Hepatocyte (in vitro differentiated cells): ENCODE data around the gene DOCK2. TPM values are rescaled to one million over a fixed set of nuclear protein-coding genes. Genes with fewer than 3 reads are reported as not detected.

Experiments used
- DNase-seq: peaks from one replicate; pipeline ENCODE4 v3.0.0-alpha.2; 2016; ENCODE audit warnings: low spot score
- H2AFZ ChIP-seq: fragments of 200-600 bp; sonication (generic); 2 replicates; pipeline ENCODE4 v1.6.0; 2016; ENCODE audit warnings: antibody characterized with exemption, mild to moderate bottlenecking
- H3K27ac ChIP-seq: fragments of 200-600 bp; sonication (generic); 2 replicates; pipeline ENCODE4 v1.5.1; 2016; ENCODE audit warnings: mild to moderate bottlenecking
- H3K27me3 ChIP-seq: fragments of 200-600 bp; sonication (generic); 2 replicates; pipeline ENCODE4 v1.6.1; 2016
- H3K36me3 ChIP-seq: fragments of 200-600 bp; sonication (generic); replicated peaks from 2 replicates; pipeline ENCODE4 v1.5.1; 2016; ENCODE audit warnings: low read depth; ENCODE audit not compliant: insufficient read depth
- H3K4me1 ChIP-seq: fragments of 200-600 bp; sonication (generic); 2 replicates; pipeline ENCODE4 v1.5.1; 2016; ENCODE audit warnings: mild to moderate bottlenecking, moderate library complexity; ENCODE audit not compliant: insufficient read depth
- H3K4me2 ChIP-seq: fragments of 200-600 bp; sonication (generic); 2 replicates; pipeline ENCODE4 v1.6.0; 2016
- H3K4me3 ChIP-seq: fragments of 200-600 bp; sonication (generic); 2 replicates; pipeline ENCODE4 v1.5.1; 2016; ENCODE audit warnings: mild to moderate bottlenecking
- H3K79me2 ChIP-seq: fragments of 200-600 bp; sonication (generic); 2 replicates; pipeline ENCODE4 v1.6.0; 2017; ENCODE audit warnings: mild to moderate bottlenecking
- H3K9me2 ChIP-seq: fragments of 200-600 bp; sonication (generic); replicated peaks from 2 replicates; pipeline ENCODE4 v1.6.0; 2017; ENCODE audit warnings: mild to moderate bottlenecking; ENCODE audit not compliant: insufficient read depth
- H3K9me3 ChIP-seq: fragments of 200-600 bp; sonication (generic); 2 replicates; pipeline ENCODE4 v1.5.1; 2016; ENCODE audit warnings: low read depth, mild to moderate bottlenecking
- H4K20me1 ChIP-seq: fragments of 200-600 bp; sonication (generic); 2 replicates; pipeline ENCODE4 v1.6.0; 2016; ENCODE audit warnings: mild to moderate bottlenecking; ENCODE audit not compliant: insufficient read depth, poor library complexity, severe bottlenecking
- CTCF ChIP-seq: fragments of 200-600 bp; sonication (generic); IDR thresholded peaks from 2 replicates; pipeline ENCODE4 v1.5.1; 2016; ENCODE audit warnings: antibody characterized with exemption, mild to moderate bottlenecking; ENCODE audit not compliant: poor library complexity
- EZH2 ChIP-seq: fragments of 200-600 bp; sonication (generic); IDR thresholded peaks from 2 replicates; pipeline ENCODE4 v1.6.1; 2016; ENCODE audit warnings: antibody characterized with exemption, mild to moderate bottlenecking, borderline replicate concordance
- EZH2phosphoT487 ChIP-seq: fragments of 200-600 bp; sonication (generic); IDR thresholded peaks from one replicate; pipeline ENCODE4 v1.6.1; 2018; ENCODE audit warnings: antibody characterized with exemption, mild to moderate bottlenecking, low read depth, moderate library complexity; ENCODE audit not compliant: unreplicated experiment, severe bottlenecking
- WGBS: methylation state at CpG from one replicate; pipeline ENCODE4 v1.1.6; 2016; ENCODE audit warnings: low lambda C conversion rate; ENCODE audit errors: missing lambda C conversion rate; 5-methylcytosine and 5-hydroxymethylcytosine counted together
- polyA plus RNA-seq: library from polyadenylated mRNA; unstranded; fragments of >200 nt; fragmentation: Nextera tagmentation; extraction: Ambion mirVana; gene quantifications from 2 replicates; pipeline ENCODE4 v1.2.1, GENCODE V29; 2016
- total RNA-seq: library from RNA; depleted of rRNA; stranded (reverse); fragments of >200 nt; gene quantifications from 2 replicates; pipeline ENCODE4 v1.2.3, GENCODE V29; 2014

Gene DOCK2
- total and polyA plus RNA-seq, 2 experiments from 2014 or later, result 0.60 TPM; not detected in 1

DNA sequence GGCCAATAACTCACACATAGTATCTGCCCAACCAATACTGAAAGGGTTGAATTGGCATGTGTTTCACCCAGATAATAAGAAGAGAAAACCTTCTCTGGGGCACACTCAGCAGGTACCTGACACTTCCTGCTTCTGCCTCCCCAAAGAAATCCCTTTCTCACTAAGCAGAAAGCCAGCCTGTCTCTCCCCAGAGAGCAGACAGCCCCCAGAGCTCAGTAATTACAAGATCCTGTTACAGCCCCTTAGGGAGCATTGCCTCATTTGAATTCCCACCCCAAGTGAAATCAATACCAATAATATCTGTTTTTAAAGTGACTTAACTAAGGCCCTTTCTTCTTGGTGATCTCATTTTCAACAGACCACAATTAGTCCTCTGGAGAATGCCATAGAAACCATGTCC, 430.1 kb downstream of the DOCK2 start:
- H3K9me2 ChIP-seq, result no peaks in the 10 kb centered on the region
- no peak for TF ChIP-seq EZH2
- no peak for TF ChIP-seq CTCF
- no peak for TF ChIP-seq EZH2phosphoT487

DNA sequence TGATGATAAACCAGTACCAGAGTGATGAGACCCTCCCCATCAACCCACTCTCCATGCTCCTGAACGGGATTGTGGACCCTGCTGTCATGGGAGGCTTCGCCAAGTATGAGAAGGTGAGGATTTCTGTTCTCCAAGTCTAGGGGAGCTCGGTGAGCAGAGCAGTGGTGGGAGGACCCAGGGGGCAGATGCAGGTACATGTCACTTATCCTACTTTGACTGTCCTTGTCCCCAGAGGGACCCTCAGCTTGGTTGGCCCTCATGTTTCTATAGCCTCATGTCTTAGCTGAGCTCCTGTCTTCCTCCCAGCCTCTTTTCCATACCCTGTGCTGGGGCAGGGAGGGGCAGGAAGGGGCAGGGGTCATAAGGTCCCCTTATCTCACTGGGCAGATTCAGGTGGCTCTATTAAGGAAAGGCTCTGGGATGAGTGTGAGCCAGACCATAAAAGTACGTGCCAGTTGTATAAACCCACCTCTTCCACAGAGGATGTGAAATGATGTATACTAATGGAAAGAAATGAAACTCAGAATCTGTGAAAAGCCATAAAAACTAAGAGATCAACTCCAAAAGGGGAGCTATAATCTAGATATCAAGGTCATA, 430.6 kb downstream of the DOCK2 start:
- Histone ChIP-seq H3K9me2 (no peaks in the 10 kb centered on the region), H3K79me2 (no peaks in the 10 kb centered on the region), H3K4me2 (no peak overlapping the region), H4K20me1 (no peaks in the 10 kb centered on the region), H3K4me3 (no peak overlapping the region), H3K9me3 (no peaks in the 10 kb centered on the region), H3K36me3 (no peaks in the 10 kb centered on the region), H2AFZ (no peak overlapping the region), H3K4me1 (no peaks in the 10 kb centered on the region), H3K27ac (no peak overlapping the region), H3K27me3 (peaks cover 6% of the 10 kb centered on the region)
- TF ChIP-seq CTCF (no peak), EZH2 (no peak), EZH2phosphoT487 (no peak)
- DNase-seq, result no peak
- WGBS, result 72% methylated on average over 4 of the region's 4 CpGs

More for the DNA sequence above, 430.1 kb downstream of the DOCK2 start:
- Histone ChIP-seq H4K20me1 (no peaks in the 10 kb centered on the region), H3K79me2 (no peaks in the 10 kb centered on the region), H3K4me2 (no peak overlapping the region), H3K4me3 (no peak overlapping the region), H3K36me3 (no peaks in the 10 kb centered on the region), H3K27me3 (peaks cover 6% of the 10 kb centered on the region), H3K4me1 (no peaks in the 10 kb centered on the region), H2AFZ (no peak overlapping the region), H3K27ac (no peak overlapping the region), H3K9me3 (no peaks in the 10 kb centered on the region)
- no peak for DNase-seq

DNA sequence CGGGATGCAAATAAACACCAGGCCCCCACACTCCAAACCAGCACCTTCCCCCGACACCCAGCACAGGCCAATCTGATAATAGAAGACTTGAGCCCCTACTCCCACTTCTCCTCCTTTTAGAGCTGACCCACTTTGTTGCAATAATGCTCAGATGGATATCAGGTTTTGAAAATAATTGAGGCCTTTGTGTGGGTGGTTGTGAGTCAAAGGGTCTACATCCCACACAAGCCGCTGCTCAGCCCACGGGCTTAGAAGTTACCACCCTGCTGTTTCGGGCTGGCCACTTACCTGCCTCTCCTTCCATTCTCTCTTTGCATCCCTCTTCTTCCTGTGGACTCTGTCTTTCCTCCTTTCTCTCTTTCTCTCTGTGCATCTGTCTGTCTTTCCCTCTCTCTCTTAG, 432.4 kb downstream of the DOCK2 start:
- Histone ChIP-seq H3K27me3 (no peaks in the 10 kb centered on the region), H3K27ac (no peak overlapping the region), H3K36me3 (no peaks in the 10 kb centered on the region), H3K9me2 (no peaks in the 10 kb centered on the region), H3K79me2 (no peaks in the 10 kb centered on the region), H3K4me3 (no peak overlapping the region), H3K4me1 (no peaks in the 10 kb centered on the region), H2AFZ (no peak overlapping the region), H3K4me2 (no peak overlapping the region), H3K9me3 (no peaks in the 10 kb centered on the region), H4K20me1 (no peaks in the 10 kb centered on the region)
- no peak for DNase-seq
- no peak for TF ChIP-seq CTCF
- TF ChIP-seq EZH2phosphoT487, result no peak
- TF ChIP-seq EZH2, result no peak
- WGBS, result 90% methylated on average over 5 of the region's 5 CpGs
